GM21360 (cell line): ENCODE data around the gene BEST4.
A peak's percentile ranks its signal among the peaks of the same experiment; 100 is the strongest.
"Not testable (repeated sequence)": the region's sequence is repeated elsewhere in the genome, so short reads cannot be mapped to it uniquely, and the experiment has no call there.

Experiments
- ATAC-seq: cut with Tn5 transposase; IDR thresholded peaks from one replicate; pipeline ENCODE4 v1.9.1; 2021; ENCODE audit warnings: mild to moderate bottlenecking, moderate library complexity; ENCODE audit not compliant: unreplicated experiment

Gene BEST4

DNA sequence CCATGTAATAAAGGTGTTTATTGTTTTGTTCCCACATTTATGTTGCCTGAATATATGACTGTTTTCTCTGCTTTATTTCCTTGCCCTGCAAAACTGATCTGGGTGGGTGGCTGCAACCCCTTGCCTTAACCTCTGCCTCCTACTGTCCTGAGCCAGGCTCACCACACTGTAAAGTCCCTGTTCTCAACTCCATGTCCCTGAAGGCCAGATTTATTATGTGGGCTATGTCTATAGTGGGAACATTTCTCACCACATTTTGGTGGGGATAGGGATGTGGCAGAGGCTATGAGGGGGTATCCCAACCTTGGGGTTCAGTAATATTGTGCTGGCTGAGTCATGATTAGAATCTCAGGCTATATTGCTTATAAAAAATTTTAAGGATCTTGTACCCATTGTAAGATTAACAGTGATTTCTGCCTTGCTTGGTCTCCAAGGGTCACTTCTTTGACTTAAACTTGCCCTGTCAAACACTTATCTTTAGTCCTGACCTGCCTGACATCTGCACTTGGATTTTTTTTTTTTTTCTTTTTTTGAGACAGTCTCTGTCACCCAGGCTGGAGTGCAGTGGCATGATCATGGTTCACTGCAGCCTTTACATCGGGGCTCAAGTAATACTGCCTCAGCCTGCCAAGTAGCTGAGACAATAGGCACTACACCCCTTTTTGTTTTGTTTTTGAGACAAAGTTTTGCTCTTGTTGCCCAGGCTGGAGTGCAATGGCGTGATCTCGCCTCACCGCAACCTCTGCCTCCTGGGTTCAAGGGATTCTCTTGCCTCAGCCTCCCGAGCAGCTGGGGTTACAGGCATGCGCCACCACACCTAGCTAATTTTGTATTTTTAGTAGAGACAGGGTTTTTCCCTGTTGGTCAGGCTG is 9.0 kb downstream of the BEST4 start:
- no peak for ATAC-seq

DNA sequence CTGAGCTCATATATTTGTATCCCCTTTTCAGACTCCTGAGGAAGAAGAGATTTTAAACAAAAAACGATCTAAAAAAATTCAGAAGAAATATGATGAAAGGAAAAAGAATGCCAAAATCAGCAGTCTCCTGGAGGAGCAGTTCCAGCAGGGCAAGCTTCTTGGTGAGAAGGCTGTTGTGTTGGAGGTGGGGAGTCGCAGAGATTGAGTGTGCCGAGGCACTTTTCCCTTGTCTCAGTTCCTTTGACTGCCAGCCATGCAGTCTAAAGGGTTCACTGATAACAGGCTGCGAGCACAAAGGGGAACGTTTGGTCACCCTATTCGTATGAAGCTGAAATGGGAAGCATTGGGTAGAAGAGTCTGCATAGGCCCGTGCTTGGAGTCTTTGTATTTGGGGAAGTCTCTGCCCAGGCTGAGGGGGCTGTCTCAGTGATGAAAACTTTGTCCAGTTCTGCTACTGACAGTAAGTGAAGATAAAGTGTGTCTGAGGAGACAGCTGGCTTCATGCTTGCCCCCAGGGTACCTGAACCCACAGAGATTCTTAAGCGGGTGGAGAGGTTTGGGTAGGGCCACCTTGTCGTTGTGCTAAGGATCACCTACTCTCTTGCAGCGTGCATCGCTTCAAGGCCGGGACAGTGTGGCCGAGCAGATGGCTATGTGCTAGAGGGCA is 9.9 kb downstream of the BEST4 start:
- no peak for ATAC-seq

DNA sequence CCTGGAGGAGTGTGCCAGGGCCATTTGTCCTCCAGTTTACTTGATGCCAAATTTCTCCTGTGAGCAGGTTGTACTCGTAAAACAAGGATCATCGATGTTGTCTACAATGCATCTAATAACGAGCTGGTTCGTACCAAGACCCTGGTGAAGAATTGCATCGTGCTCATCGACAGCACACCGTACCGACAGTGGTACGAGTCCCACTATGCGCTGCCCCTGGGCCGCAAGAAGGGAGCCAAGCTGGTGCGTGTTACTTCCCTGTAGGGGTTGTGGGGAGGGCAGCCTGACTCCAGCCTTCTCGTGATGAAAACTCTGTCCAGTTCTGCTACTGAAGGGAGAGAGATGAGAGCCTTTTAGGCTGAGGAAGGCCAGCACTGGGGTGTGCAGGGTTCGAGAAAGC is 10.4 kb downstream of the BEST4 start:
- ATAC-seq: no peak

DNA sequence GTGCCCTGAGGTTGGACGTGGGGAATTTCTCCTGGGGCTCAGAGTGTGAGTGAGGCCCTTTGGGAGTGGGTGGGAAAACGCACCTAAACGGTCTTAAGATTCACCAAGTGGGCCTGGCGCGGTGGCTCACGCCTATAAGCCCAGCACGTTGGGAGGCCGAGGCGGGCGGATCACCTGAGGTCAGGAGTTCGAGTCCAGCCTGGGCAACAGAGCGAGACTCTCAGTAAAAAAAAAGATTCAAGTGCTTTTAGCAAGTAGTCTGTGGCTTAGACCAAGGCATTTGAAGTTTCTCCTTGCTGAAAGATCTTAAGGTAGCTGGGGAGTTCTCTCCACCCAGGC is 11.3 kb downstream of the BEST4 start:
- no peak for ATAC-seq

DNA sequence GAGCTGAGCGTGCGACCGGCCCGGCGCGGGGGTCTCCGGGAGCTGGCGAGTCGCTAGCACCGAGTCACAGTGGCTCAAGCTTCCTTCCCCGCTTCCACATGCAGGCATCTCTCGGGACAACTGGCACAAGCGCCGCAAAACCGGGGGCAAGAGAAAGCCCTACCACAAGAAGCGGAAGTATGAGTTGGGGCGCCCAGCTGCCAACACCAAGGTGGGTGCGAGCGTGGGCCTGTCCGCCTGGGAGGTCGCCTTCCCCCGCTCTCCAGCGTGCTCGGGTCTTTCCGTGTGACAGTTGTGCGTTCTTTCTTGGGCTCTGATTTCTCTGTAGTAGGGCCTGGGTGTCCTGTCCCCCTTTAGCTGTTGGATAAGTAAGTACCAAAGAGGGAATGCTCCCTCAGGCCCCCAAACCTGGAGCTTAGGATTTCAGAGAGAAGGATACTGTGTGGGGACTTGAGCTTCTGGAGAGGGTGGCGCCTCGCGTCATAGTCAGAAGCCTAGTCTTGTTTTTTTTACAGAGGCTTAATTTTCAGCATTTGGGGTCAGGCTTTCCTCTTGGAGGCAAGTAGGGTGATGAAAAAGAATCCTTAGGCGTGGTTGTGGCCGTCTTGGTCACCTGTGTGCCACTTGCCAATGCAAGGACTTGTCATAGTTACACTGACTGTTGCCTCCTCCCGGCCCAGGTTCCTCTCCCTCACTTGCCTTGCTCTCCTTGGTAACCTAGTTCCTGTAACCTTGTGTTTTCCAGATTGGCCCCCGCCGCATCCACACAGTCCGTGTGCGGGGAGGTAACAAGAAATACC is 11.8 kb downstream of the BEST4 start:
- peak; percentile 16 for ATAC-seq

DNA sequence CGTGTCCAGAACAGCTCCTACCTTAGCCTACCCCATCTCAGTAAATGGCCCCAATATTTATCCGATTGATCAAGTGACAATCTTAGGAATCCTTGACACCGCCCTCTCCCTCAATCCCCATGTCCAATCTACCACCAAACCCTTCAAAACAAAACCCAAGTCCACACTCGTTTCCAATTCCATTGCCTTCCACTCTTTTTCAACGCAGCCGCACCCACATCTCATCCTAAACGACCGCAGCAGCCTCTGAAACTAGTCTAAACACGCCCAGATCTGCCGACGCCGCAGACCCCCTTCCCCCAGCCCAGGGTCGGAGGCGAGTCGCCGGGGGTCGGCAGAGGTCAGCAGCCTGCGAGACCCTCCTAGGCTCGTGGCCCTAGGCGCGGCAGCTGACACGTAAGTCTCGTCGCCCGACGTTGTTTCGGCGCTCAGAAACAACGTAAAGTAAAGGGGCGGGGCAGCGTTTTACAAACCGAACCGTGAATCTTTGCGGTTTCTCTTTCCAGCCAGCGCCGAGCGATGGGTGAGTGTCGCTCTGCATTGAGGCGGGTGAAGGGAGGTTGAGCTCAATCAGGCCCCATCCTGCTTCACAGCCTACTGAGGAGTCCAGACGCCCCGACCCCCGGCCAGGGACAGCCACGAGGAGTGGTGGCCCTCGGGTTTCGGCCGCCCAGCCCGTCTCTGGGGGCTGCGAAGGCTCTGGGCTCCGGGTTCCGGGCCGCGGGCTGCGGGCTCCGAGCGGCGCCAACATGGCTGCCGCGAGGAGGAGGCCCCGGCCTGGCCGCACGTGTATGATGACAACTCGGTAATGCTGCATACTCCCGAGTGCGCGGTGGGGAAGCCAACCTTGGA is 12.7 kb downstream of the BEST4 start, which contains the start of gene RPS8:
Gene RPS8, plus strand, starts transcription at position 463 of the 852 bp plus-strand sequence. Its CDS starts 57 bp downstream, at position 520.
- peak; percentile 78 for ATAC-seq

DNA sequence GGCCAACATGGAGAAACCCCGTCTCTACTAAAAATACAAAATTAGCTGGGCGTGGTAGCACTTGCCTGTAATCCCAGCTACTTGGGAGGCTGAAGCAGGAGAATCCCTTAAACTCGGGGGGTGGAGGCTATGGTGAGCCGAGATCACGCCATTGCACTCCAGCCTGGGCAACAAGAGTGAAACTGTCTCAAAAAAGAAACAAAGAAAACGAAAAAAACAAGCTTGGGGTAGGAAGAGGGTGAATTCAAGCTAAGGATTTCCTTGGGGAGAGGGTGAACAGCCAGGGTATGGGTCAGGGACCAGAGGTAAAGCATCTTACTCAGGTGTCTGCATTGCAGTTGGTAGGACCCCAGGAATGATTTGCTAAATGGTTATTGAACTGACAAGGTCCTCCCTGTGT is 21.5 kb downstream of the BEST4 start:
- ATAC-seq: not testable (repeated sequence)

DNA sequence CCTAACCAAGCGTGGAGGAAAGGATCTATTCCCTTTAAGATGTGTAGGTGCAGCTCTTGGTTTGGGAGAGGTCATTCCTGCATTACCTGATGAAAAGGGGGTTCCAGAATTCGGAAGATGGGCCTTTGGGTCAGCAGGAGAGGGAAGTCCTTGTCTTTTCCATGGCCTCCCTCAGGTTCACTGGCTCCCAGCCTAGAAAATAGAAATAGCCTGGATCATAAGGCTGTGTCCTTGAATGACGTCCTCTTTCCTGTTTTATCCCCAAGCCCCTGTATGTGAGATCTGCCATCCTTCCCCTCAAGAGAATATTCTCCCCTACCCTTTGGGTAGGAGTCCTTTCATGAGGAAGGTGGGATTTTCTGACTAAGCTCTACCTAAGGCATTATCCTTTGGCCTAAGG is 27.1 kb downstream of the BEST4 start:
- no peak for ATAC-seq

DNA sequence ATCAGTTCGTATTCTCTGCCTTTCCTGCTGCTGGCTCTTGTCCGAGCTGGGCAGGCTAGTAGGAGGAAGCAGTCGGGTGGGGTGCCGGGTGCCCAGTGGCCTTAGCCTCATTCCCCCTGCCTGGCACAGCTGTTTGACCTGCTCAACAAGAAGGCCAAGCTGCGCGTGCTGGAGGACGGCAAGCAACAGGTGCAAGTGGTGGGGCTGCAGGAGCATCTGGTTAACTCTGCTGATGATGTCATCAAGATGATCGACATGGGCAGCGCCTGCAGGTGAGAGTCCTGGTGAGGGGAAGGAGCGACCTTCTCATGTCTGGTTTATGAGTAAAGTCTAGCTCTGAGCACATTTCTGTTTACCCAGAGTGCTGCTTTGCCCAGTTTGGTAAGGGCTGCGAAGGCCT is 28.9 kb downstream of the BEST4 start:
- ATAC-seq: no peak

DNA sequence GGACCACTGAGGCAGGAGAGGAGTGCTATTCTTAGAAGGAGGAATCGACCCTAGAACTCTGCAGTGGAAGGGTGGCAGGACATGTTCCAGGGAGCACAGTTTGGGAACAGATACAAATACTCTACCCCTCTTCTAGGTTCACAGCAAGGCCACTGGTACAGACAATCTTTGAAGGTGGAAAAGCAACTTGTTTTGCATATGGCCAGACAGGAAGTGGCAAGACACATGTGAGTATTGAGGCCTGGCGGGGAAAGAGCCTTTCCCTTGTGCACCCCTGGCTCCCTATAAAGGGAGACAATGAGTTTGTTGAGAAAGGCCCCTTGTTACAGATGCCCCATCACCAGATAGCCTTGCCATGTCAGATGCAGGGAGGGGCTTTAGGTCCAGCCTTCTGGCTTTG is 30.6 kb downstream of the BEST4 start:
- no peak for ATAC-seq

DNA sequence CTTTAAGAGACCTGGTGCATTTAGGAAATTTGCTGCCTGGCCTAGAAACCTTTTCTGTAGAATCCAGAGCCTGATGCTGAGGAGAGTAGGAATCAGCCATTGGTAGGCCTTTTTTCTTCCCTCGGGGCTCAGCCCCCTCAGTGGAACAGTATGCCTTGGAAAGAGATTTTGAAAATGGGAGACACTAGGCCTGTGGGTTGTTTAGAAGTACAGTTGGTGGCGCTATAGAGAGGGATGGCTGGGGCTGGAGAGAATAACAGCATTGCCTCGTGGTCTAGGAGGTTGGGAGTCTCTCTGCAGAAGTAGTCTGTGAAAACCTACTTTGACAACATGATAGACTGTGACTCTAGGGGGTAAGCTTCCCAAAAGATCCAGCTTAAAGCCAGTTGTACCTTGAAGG is 40.1 kb downstream of the BEST4 start:
- no peak for ATAC-seq

DNA sequence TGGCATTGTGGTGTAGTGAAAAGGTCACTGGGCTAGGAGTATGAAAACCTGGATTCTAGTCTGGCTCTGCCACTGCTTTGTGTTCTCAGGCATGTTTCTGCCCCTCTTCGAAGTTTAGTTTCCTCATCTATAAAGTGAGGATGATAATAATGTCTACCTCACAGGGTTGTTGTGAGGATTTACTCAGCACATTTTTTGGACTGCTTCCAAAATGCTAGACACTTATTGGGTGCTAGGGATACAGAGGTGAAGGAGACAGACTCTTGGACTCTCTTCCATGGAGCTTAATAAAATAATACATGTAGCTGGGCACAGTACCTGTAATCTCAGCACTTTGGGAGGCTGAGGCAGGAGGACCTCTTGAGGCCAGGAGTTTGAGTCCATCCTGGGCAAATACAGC is 44.8 kb downstream of the BEST4 start:
- ATAC-seq: no peak

DNA sequence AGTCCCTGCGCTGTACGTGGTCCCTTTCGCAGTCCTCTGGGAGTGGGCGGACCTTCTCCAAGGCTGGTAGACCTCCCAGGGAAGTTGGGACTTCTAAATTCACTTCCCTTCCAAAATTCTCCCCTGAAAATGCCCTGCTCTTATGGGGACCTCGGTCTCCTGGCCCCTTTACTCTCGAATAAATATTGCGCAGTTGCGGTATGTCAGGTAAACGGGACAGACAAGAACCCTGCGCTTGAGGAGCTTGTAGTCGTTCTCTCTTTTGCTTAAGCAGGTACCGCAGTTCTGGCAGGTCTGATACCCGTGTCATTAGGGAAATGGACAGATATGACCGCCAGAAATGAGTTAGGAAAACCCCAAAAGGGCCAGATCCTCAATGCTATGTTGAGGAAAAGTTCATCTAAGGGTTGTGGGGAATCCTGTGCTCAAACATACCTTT is 47.8 kb downstream of the BEST4 start:
- ATAC-seq: peak; percentile 17

DNA sequence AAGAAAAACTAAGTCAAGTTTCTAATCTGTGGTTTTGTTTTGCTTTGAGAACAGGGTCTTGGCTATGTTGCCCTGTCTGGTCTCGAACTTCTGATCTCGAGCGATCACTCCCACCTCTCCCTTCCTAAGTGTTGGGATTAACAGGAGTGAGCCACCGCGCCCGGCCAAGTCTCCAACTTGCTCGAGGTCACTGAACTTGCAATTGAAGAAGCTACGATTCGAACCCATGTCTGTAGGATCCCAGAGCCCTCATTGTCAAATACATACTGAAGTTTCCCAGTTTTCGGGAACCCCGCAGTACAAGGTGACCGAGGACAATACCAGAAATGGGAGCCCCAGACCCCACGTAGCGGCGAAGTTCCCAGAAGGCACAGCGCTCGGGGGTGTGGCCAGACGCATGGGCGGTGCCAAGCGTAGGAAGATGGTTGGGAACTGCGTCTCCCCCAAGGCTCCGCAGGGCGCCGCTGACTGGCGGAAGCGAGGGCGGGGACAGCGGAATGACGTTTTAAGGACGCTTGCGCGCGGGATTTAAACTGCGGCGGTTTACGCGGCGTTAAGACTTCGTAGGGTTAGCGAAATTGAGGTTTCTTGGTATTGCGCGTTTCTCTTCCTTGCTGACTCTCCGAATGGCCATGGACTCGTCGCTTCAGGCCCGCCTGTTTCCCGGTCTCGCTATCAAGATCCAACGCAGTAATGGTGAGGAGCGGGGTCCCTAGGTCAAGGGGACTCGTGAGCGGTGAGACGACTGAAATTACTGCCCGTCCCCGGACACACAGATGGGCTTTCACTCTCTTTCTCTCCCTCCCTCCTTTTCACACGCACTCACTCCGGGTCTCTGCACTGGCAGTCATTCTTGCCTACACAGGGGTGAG is 48.4 kb downstream of the BEST4 start, which contains the start of gene KIF2C:
Gene KIF2C, plus strand, starts transcription at position 531 of the 872 bp plus-strand sequence. Its CDS starts 96 bp downstream, at position 627.
- peak; percentile 94 for ATAC-seq

DNA sequence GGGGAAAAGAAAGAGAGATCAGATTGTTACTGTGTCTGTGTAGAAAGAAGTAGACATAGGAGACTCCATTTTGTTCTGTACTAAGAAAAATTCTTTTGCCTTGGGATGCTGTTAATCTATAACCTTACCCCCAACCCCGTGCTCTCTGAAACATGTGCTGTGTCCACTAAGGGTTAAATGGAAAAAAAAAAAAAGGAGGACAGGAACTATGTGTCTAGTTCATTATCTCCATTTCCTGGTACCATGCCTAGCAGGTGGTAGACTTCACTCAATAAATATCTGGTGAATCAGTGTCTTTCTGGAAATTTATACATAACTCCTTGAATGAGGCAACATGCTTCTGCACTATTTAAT is 49.0 kb downstream of the BEST4 start:
- not testable (repeated sequence) for ATAC-seq

DNA sequence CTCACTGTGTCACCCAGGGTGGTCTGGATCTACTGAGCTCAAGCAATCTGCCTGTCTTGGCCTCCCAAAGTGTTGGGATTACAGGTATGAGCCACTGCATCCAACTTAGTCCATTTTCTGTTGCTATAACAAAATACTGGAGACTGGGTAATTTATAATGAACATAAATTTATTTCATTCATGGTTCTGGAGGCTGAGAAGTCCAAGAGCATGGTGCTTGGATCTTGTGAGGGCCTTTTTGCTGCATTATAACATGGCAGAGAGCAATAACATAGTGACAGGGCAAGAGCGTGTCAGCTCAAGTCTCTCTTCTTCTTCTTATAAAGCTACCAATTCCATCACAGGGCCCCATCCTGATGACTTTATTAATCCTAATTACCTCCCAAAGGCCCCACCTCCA is 52.0 kb downstream of the BEST4 start:
- ATAC-seq: no peak

DNA sequence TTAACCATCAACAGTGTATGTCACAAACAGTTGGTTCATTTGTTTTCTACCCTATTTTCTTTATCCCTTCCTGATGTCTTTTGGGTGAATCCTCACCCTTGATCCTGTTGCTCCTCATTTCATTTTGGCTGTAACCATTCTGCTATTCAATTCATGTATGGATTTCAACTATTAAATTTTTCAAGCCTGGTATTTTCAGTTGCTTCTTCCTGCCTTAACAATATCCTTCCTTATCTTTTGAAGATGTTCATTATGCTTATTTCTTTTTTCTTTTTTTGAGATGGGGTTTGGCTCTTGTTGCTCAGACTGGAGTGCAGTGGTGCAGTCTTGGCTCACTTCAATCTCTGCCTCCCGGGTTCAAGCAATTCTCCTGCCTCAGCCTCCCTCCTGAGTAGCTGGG is 54.2 kb downstream of the BEST4 start:
- no peak for ATAC-seq
